ENCODE data around the gene SYNE3.

The SYNE3 gene

GRCh38 chr14:95538801-95539509, 22.5 kb upstream of the SYNE3 start:
- DNase-seq: no peak

GRCh38 chr14:95537298-95538089, 21.0 kb upstream of the SYNE3 start:
- no peak for DNase-seq

DNA sequence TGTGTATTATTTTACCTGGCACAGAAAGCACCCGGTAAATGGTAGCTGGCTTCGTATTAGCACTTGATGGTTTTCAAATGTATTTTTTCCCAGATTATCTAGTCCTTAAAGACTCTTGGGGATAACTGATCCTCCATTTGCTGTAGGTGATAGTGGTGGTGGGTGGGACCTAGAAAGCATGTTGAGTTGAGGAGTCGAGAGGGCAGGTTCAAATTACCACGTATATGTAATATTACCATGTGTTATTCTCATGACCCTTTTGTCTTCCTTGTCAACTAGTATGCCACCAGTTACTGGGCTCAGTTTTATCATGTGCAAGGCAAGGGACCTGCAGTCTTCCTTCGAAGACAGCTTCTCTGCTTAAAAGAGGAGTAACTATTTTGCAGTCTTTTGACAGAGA, 20.2 kb upstream of the SYNE3 start:
- DNase-seq: no peak

- DNase-seq: no peak
Observed at GRCh38 chr14:95536036-95536593, 19.7 kb upstream of the SYNE3 start.

GRCh38 chr14:95535226-95536021, 19.0 kb upstream of the SYNE3 start:
- DNase-seq: peak; percentile 68

- peak; percentile 100 for DNase-seq
Observed at GRCh38 chr14:95534299-95535225, 18.1 kb upstream of the SYNE3 start, which contains the start of gene GLRX5. GLRX5 (plus strand) TSS chr14:95535050; CDS start chr14:95535090, 40 bp downstream.

- peak; percentile 34 for DNase-seq
Observed at GRCh38 chr14:95533822-95534221, 17.4 kb upstream of the SYNE3 start.

DNA sequence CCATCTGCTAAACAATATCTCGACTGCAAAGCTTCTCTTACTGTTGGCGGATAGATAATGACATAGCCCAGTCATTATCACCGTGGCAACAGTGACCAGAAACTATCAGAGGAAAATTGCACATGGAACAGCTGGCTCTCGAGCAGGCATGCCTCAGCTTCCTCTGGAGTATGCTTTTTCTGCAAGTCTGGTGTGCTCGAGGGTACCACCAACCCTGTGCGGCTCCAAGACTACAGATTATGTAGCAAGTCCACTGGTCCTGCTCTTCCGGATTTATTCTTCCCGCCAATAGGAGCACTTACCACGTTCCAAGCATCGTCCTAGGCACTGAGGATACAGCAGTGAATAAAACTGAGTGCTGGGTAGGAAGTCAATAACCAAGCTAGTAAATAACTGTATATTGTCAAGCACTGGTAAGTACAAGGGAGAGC, 17.0 kb upstream of the SYNE3 start:
- DNase-seq: peak; percentile 49

GRCh38 chr14:95531969-95532368, 15.5 kb upstream of the SYNE3 start:
- no peak for DNase-seq

- DNase-seq: no peak
Observed at GRCh38 chr14:95531473-95531872, 15.0 kb upstream of the SYNE3 start.

- DNase-seq: no peak
Observed at GRCh38 chr14:95530473-95531276, 14.2 kb upstream of the SYNE3 start.

- DNase-seq: no peak
Observed at GRCh38 chr14:95529216-95529615, 12.8 kb upstream of the SYNE3 start.

DNA sequence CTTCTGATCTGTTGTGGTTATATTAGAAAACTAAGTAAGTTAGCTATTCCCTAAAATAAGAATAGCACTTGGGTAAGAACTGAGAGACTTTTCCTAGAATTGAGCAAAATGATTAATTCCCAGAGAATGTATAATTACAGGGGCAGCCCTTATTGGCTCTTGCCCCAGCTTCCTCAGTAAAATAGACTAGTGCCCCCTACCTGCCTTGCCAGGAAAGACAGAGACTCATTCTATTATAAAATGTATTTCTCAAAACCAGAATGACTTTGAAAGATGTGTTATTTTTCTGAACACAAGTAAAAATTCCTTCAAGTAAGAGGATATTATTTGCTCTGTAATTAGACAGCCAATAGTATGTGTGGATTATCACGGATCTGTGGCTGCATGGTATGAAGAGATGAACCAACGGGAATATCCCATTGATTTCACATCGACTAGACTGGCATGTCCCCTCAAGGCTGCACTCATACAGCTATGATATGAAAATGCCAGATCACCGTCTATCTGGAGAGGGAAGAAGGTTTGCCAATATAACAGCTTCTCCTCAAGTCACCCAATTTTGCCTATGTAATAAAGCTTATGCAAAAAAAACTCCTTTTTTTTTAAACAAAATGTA, 11.0 kb upstream of the SYNE3 start:
- DNase-seq: peak; percentile 67

GRCh38 chr14:95526483-95527386, 10.3 kb upstream of the SYNE3 start:
- no peak for DNase-seq

- DNase-seq: no peak
Observed at GRCh38 chr14:95525999-95526398, 9.5 kb upstream of the SYNE3 start.

GRCh38 chr14:95524706-95525512, 8.5 kb upstream of the SYNE3 start:
- DNase-seq: no peak

- DNase-seq: no peak
Observed at GRCh38 chr14:95523815-95524448, 7.5 kb upstream of the SYNE3 start.

Measured in eye (tissue), 1 donor.